IPS DF 19.7 (cell line): Measurements from ENCODE around the gene INTS7.
"Not testable (repeated sequence)": the region's sequence is repeated elsewhere in the genome, so short reads cannot be mapped to it uniquely, and the experiment has no call there.

Experiments
- DNase-seq: peaks from one replicate; pipeline ENCODE4 v3.0.0-alpha.2; 2013; ENCODE audit warnings: low read depth, low spot score

INTS7 gene

GRCh38 chr1:211935448-211935970, 99.8 kb downstream of the INTS7 start:
- DNase-seq: no peak

GRCh38 chr1:211933946-211934714, 101.2 kb downstream of the INTS7 start:
- DNase-seq: no peak

GRCh38 chr1:211932933-211933254, 102.5 kb downstream of the INTS7 start:
- DNase-seq: no peak

- DNase-seq: no peak
Measured at GRCh38 chr1:211932231-211932932, 103.0 kb downstream of the INTS7 start.

GRCh38 chr1:211929683-211930082, 105.7 kb downstream of the INTS7 start:
- DNase-seq: no peak

- no peak for DNase-seq
Measured at GRCh38 chr1:211928993-211929637, 106.2 kb downstream of the INTS7 start.

GRCh38 chr1:211928290-211928801, 107.0 kb downstream of the INTS7 start:
- no peak for DNase-seq

- no peak for DNase-seq
Measured at GRCh38 chr1:211925016-211925415, 110.3 kb downstream of the INTS7 start.

- DNase-seq: no peak
Measured at GRCh38 chr1:211924256-211924655, 111.1 kb downstream of the INTS7 start.

GRCh38 chr1:211923095-211923494, 112.3 kb downstream of the INTS7 start:
- DNase-seq: no peak

- no peak for DNase-seq
Measured at GRCh38 chr1:211921579-211922095, 113.7 kb downstream of the INTS7 start.

GRCh38 chr1:211920602-211921226, 114.6 kb downstream of the INTS7 start:
- DNase-seq: no peak

- DNase-seq: no peak
Measured at GRCh38 chr1:211920141-211920572, 115.2 kb downstream of the INTS7 start.

- DNase-seq: no peak
Measured at GRCh38 chr1:211918843-211919414, 116.4 kb downstream of the INTS7 start.

GRCh38 chr1:211916458-211916857, 118.9 kb downstream of the INTS7 start:
- DNase-seq: not testable (repeated sequence)

GRCh38 chr1:211915924-211916323, 119.4 kb downstream of the INTS7 start:
- DNase-seq: no peak

GRCh38 chr1:211912844-211913432, 122.4 kb downstream of the INTS7 start:
- no peak for DNase-seq

GRCh38 chr1:211912038-211912437, 123.3 kb downstream of the INTS7 start:
- DNase-seq: no peak

- DNase-seq: no peak
Measured at GRCh38 chr1:211910913-211911485, 124.4 kb downstream of the INTS7 start.

- no peak for DNase-seq
Measured at GRCh38 chr1:211910113-211910884, 125.1 kb downstream of the INTS7 start.
